Measurements from ENCODE around the gene MARK1. TPM values are rescaled to one million over a fixed set of nuclear protein-coding genes. Genes with fewer than 3 reads are reported as not detected.
A peak's percentile ranks its signal among the peaks of the same experiment; 100 is the strongest.

MARK1 gene
- total RNA-seq, 2 donors from 2014 or later: 0.10 TPM; not detected in 1

- no peak for ATAC-seq
- Mint-ChIP-seq H3K4me3 (no peak overlapping the region), H3K36me3 (ENCODE audit: low read depth) (no peaks in the 10 kb centered on the region), H3K27me3 (peaks cover 25% of the 10 kb centered on the region), H3K4me1 (peaks cover 10% of the 10 kb centered on the region), H3K27ac (no peak overlapping the region)
- no peak for DNase-seq
- H3K9me3 ChIP-seq (ENCODE audit: control insufficient read depth, low read length, poor library complexity, severe bottlenecking): no peaks in the 10 kb centered on the region
Observed at GRCh38 chr1:220705782-220706181, 177.8 kb downstream of the MARK1 start.

DNA sequence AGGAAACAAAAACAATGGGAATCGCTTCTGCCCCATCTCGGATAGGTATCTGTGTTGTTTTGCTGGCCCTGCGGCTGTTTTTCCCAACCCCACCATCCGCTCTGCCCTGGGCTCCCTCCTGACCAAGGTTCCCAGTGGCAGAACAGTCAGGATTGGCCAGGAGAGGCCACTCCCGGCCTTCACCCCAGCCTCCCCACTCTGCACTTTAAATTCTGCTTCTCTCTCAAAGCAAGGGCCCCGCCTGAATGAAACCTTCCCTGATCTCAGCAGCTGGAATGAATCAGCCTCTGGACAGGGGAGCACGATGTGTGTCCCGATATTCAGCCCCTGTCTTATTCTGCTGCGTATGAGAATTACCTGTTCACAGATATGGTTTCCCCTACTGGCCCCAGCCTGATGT lies 178.5 kb downstream of the MARK1 start:
- peaks cover 10% of the 10 kb centered on the region for H3K4me1 Mint-ChIP-seq
- H3K9me3 ChIP-seq (ENCODE audit: control insufficient read depth, low read length, poor library complexity, severe bottlenecking): no peaks in the 10 kb centered on the region
- no peak overlapping the region for H3K4me3 Mint-ChIP-seq
- H3K36me3 Mint-ChIP-seq (ENCODE audit: low read depth): no peaks in the 10 kb centered on the region
- H3K27me3 Mint-ChIP-seq: peaks cover 25% of the 10 kb centered on the region
- no peak overlapping the region for H3K27ac Mint-ChIP-seq
- no peak for DNase-seq
- ATAC-seq: no peak

- Mint-ChIP-seq H3K4me1 (peaks cover 7% of the 10 kb centered on the region), H3K27ac (no peak overlapping the region), H3K27me3 (peaks cover 21% of the 10 kb centered on the region), H3K4me3 (no peak overlapping the region), H3K36me3 (ENCODE audit: low read depth) (no peaks in the 10 kb centered on the region)
- ATAC-seq (no peak), DNase-seq (no peak)
- H3K9me3 ChIP-seq (ENCODE audit: control insufficient read depth, low read length, poor library complexity, severe bottlenecking): no peaks in the 10 kb centered on the region
Observed at GRCh38 chr1:220707160-220707559, 179.2 kb downstream of the MARK1 start.

DNA sequence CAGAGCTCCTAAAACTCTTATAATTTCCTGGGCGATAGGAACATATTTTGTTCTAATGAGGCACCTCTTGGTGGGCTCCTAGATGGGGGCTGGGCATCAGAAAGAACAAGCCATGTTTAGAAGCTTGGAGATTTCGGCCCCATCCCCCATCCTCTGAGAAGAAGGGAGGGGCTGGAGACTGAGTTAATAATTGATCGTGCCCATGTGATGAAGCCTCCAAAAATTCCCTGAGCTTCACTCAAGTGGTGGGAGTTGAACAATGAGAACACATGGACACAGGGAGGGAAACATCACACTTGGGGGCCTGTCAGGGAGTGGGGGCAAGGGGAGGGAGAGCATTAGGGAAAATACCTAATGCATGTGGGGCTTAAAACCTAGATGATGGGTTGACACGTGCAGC lies 180.3 kb downstream of the MARK1 start:
- no peaks in the 10 kb centered on the region for H3K9me3 ChIP-seq (ENCODE audit: control insufficient read depth, low read length, poor library complexity, severe bottlenecking)
- Mint-ChIP-seq H3K4me3 (no peak overlapping the region), H3K27me3 (peaks cover 11% of the 10 kb centered on the region), H3K4me1 (peaks cover 6% of the 10 kb centered on the region), H3K36me3 (ENCODE audit: low read depth) (no peaks in the 10 kb centered on the region), H3K27ac (no peak overlapping the region)
- DNase-seq (no peak), ATAC-seq (no peak)

- no peak for DNase-seq
- Mint-ChIP-seq H3K36me3 (ENCODE audit: low read depth) (no peaks in the 10 kb centered on the region), H3K27ac (no peak overlapping the region), H3K4me3 (no peak overlapping the region), H3K27me3 (peaks cover 11% of the 10 kb centered on the region), H3K4me1 (peaks cover 6% of the 10 kb centered on the region)
- ATAC-seq: peak; percentile 50
- H3K9me3 ChIP-seq (ENCODE audit: control insufficient read depth, low read length, poor library complexity, severe bottlenecking): no peaks in the 10 kb centered on the region
Observed at GRCh38 chr1:220708936-220709801, 181.2 kb downstream of the MARK1 start.

GRCh38 chr1:220710333-220710732 lies 182.4 kb downstream of the MARK1 start:
- H3K36me3 Mint-ChIP-seq (ENCODE audit: low read depth): no peaks in the 10 kb centered on the region
- no peaks in the 10 kb centered on the region for H3K9me3 ChIP-seq (ENCODE audit: control insufficient read depth, low read length, poor library complexity, severe bottlenecking)
- DNase-seq (no peak), ATAC-seq (no peak)
- H3K4me1 Mint-ChIP-seq: peaks cover 6% of the 10 kb centered on the region
- H3K27me3 Mint-ChIP-seq: peaks cover 7% of the 10 kb centered on the region
- H3K27ac Mint-ChIP-seq: no peak overlapping the region
- no peak overlapping the region for H3K4me3 Mint-ChIP-seq

- no peak for DNase-seq
- Mint-ChIP-seq H3K36me3 (ENCODE audit: low read depth) (no peaks in the 10 kb centered on the region), H3K27me3 (peaks cover 5% of the 10 kb centered on the region), H3K4me3 (no peak overlapping the region), H3K27ac (no peak overlapping the region), H3K4me1 (peaks cover 6% of the 10 kb centered on the region)
- peak; percentile 62 for ATAC-seq
- no peaks in the 10 kb centered on the region for H3K9me3 ChIP-seq (ENCODE audit: control insufficient read depth, low read length, poor library complexity, severe bottlenecking)
Observed at GRCh38 chr1:220711056-220711809, 183.3 kb downstream of the MARK1 start.

Other genes starting within 250 kb of the MARK1 start
- 1 to 10 TPM in 1 of 2 donors, under 1 TPM in 1; 0.50 to 2.1 TPM for gene C1orf115, start 162.2 kb downstream of the MARK1 start, total RNA-seq
- under 1 TPM in 1 of 2 donors, not detected in 1; 0.72 TPM for gene MTARC2, start 220.2 kb downstream of the MARK1 start, total RNA-seq